Adrenal gland (tissue), 5 donors: Measurements from ENCODE around the gene CDH4.

Source experiments
- POLR2A ChIP-seq, 2 donors: fragments of 450-650 bp; IDR thresholded peaks; one replicate each; pipeline ENCODE4 v1.6.1; 2017; ENCODE audit warnings: antibody characterized with exemption in 2 of 2, mild to moderate bottlenecking in 2 of 2, moderate library complexity in 1 of 2
- TF ChIP-seq, protein P1 (sequence below), 6 experiments: fragments of 450-650 bp in 4 of 6; fragments of 200-600 bp in 2 of 6; sonication (generic) in 1 of 6; IDR thresholded peaks; 1 replicate in 5 of 6; 2 replicates in 1 of 6; pipeline versions ENCODE4 v1.5.1 to v1.8.0; 2016 to 2021; ENCODE audit warnings: antibody characterized with exemption in 6 of 6, mild to moderate bottlenecking in 2 of 6, moderate library complexity in 1 of 6
- donor health status: DM: no; HTN: no; CAD: no.

DNA sequence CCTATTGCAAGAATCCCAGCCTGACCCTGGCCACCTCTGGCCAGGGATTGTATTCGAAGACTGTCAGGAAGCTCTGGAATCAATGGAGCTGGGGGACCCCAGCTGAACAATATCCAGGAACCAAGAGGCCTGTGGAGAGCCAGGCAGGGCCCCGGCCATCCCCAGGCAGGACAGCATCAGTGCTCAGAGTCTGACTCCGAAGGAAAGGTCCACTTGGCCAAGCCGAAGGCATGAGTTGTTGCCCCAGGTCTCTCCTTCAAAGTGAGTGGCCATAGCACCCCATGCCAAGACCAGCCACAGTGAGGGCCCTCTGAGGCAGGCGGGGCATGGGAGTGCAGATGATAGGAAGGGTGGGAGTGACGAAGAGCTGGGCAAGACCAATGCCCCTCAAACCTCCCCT is 193.1 kb downstream of the CDH4 start:
- TF ChIP-seq POLR2A (IDR thresholded peaks at IDR 0.05) = no peak
- TF ChIP-seq, protein P1, sequence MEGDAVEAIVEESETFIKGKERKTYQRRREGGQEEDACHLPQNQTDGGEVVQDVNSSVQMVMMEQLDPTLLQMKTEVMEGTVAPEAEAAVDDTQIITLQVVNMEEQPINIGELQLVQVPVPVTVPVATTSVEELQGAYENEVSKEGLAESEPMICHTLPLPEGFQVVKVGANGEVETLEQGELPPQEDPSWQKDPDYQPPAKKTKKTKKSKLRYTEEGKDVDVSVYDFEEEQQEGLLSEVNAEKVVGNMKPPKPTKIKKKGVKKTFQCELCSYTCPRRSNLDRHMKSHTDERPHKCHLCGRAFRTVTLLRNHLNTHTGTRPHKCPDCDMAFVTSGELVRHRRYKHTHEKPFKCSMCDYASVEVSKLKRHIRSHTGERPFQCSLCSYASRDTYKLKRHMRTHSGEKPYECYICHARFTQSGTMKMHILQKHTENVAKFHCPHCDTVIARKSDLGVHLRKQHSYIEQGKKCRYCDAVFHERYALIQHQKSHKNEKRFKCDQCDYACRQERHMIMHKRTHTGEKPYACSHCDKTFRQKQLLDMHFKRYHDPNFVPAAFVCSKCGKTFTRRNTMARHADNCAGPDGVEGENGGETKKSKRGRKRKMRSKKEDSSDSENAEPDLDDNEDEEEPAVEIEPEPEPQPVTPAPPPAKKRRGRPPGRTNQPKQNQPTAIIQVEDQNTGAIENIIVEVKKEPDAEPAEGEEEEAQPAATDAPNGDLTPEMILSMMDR (IDR thresholded peaks at IDR 0.05) = no peak
